CD4-positive, alpha-beta memory T cell (primary cell): Measurements from ENCODE around the gene CYP26B1. TPM values are rescaled to one million over a fixed set of nuclear protein-coding genes. Genes with fewer than 3 reads are reported as not detected.

Experiments used
- CTCF ChIA-PET: fragments of 350-600 bp; sonication (Branson Sonifier 250); formaldehyde crosslinking; loops from one replicate; lab custom pipeline; 2021; ENCODE audit warnings: inconsistent platforms; ENCODE audit not compliant: partially characterized antibody; lab: Charles Lee
- POLR2A ChIA-PET: fragments of 350-600 bp; sonication (Branson Sonifier 250); formaldehyde crosslinking; loops from one replicate; lab custom pipeline; 2021; ENCODE audit not compliant: partially characterized antibody; lab: Charles Lee
- DNase-seq, 5 donors: peaks; one replicate each; pipeline versions ENCODE4 v3.0.0 to v3.0.0-alpha.2; 2020 to 2022; ENCODE audit warnings: mixed read lengths in 1 of 5
- H3K27ac ChIP-seq: one replicate; pipeline ENCODE4 v1.7.0; 2013; ENCODE audit warnings: low read depth, low read length
- H3K27me3 ChIP-seq: 2 replicates; pipeline ENCODE4 v1.7.0; 2013; ENCODE audit warnings: mild to moderate bottlenecking, low read length, moderate library complexity; ENCODE audit not compliant: insufficient read depth
- H3K36me3 ChIP-seq: 2 replicates; pipeline ENCODE4 v1.7.0; 2013; ENCODE audit warnings: mild to moderate bottlenecking, low read length, moderate library complexity; ENCODE audit not compliant: insufficient read depth
- H3K4me1 ChIP-seq: 2 replicates; pipeline ENCODE4 v1.7.0; 2013; ENCODE audit warnings: mild to moderate bottlenecking, low read length, moderate library complexity; ENCODE audit not compliant: insufficient read depth
- H3K4me3 ChIP-seq, 2 donors: one replicate each; pipeline ENCODE4 v1.7.0; 2013; ENCODE audit warnings: low read length in 2 of 2, mild to moderate bottlenecking in 1 of 2
- H3K9me3 ChIP-seq, 2 donors: one replicate each; pipeline ENCODE4 v1.7.0; 2013; ENCODE audit warnings: low read length in 2 of 2, control low read depth in 1 of 2; ENCODE audit not compliant: control insufficient read depth in 1 of 2
- H3K27ac Mint-ChIP-seq, 7 donors: one replicate each; pipeline ENCODE4 v1.8.0; 2020 to 2021; ENCODE audit warnings: mixed read lengths in 7 of 7, mild to moderate bottlenecking in 6 of 7, inconsistent platforms in 3 of 7, moderate library complexity in 3 of 7
- H3K27me3 Mint-ChIP-seq, 2 donors: one replicate each; pipeline ENCODE4 v1.8.0; 2020 to 2021; ENCODE audit warnings: mixed read lengths in 2 of 2
- H3K36me3 Mint-ChIP-seq, 2 donors: one replicate each; pipeline ENCODE4 v1.8.0; 2020 to 2021; ENCODE audit warnings: mixed read lengths in 2 of 2, inconsistent platforms in 1 of 2, mild to moderate bottlenecking in 1 of 2
- H3K4me1 Mint-ChIP-seq, 4 donors: one replicate each; pipeline ENCODE4 v1.8.0; 2020 to 2021; ENCODE audit warnings: mixed read lengths in 4 of 4, mild to moderate bottlenecking in 1 of 4
- H3K4me3 Mint-ChIP-seq, 8 donors: one replicate each; pipeline ENCODE4 v1.8.0; 2020 to 2021; ENCODE audit warnings: mixed read lengths in 8 of 8, mild to moderate bottlenecking in 7 of 8, moderate library complexity in 6 of 8, inconsistent platforms in 3 of 8
- H3K9me3 Mint-ChIP-seq, 8 donors: one replicate each; pipeline ENCODE4 v1.8.0; 2020 to 2021; ENCODE audit warnings: mixed read lengths in 8 of 8, mild to moderate bottlenecking in 5 of 8, inconsistent platforms in 3 of 8, moderate library complexity in 1 of 8
- intact Hi-C: fragments of 100-400 bp; cut with micrococcal nuclease; formaldehyde crosslinking; loops from one replicate; pipeline ENCODE4 v1.15.1; 2023
- polyA plus RNA-seq, 2 donors: library from polyadenylated mRNA; unstranded; fragments of 300-500 nt; fragmentation: Illumina TruSeq; gene quantifications; one replicate each; pipeline ENCODE4 v1.2.3, GENCODE V29; 2021
- total RNA-seq, 2 experiments: library from RNA; stranded (reverse); gene quantifications; one replicate each; pipeline ENCODE4 v1.2.3, GENCODE V29; 2021

Gene CYP26B1
- total and polyA plus RNA-seq, 4 experiments from 2014 or later: not detected

DNA sequence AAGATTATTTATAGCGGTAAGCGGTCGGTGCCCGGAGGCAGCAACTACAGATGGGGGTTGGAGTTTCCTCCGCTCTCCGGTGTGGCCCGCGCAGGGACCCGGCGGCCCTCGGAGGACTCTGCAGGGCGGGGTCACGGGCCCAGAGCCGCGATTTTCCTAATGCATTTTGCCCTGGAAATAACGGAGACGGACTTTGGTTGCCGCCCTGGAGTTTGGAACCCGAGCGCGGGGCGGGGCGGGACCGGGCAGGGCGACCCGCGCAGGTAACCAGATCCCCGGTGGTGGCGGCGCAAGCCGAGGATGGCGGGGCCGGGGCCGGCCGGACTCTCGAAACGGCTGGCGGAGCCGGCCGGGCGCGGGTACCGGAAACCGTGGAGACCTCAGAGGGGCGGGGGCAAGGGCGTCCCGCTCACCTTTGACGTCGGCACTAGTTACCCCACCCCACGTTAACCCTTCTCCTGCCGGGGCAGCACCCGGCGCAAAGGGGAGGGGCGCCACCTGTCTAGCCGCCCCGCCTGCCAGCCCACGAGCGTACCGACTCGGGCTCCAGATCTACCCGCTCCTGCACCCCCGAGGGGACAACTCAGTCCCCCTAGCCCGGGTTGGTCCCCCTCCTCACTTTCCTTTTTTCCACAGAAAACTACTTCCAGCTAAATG lies 2.9 kb downstream of the CYP26B1 start:
- H3K27me3 Mint-ChIP-seq: peaks cover 38 to 45% of the 10 kb centered on the region in 2 donors
- H3K27ac ChIP-seq: no peak overlapping the region
- no peak overlapping the region for H3K27ac Mint-ChIP-seq
- peaks cover 33% of the 10 kb centered on the region for H3K4me1 ChIP-seq
- H3K4me1 Mint-ChIP-seq: peaks cover 18 to 46% (median 33%) of the 10 kb centered on the region in 4 donors
- peak overlapping the region in 6 of 8 donors; percentile 36 to 89 (median 52) for H3K4me3 Mint-ChIP-seq
- intact Hi-C loops: no loop called here
- no peaks in the 10 kb centered on the region for H3K36me3 Mint-ChIP-seq
- H3K36me3 ChIP-seq: no peaks in the 10 kb centered on the region
- no peaks in the 10 kb centered on the region for H3K9me3 ChIP-seq
- ChIA-PET CTCF (no interaction called here), POLR2A (no interaction called here)
- H3K9me3 Mint-ChIP-seq: peaks cover 0 to 9% (median 3%) of the 10 kb centered on the region in 8 donors
- H3K27me3 ChIP-seq: peaks cover 23% of the 10 kb centered on the region
- no peak overlapping the region for H3K4me3 ChIP-seq
- no peak for DNase-seq

DNA sequence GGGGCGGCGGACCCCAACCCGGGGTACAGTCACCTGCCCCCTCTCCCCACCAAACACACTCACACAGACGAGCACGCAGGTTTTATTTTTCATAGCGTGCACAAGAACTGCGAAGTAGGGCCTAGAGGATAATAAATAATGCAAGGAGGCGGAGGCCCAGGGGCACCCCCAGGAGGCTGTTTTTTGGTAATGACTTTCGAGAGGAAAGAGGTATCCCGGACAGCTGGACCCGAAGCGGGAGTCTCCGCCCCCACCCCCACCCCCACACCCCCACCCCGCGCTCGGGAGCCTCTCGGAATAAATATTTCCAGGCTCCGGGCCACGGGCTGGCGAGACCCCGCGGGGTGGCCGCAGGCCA lies 3.4 kb downstream of the CYP26B1 start:
- Histone ChIP-seq H3K36me3 (no peaks in the 10 kb centered on the region), H3K27ac (no peak overlapping the region), H3K4me1 (peaks cover 28% of the 10 kb centered on the region), H3K9me3 (no peaks in the 10 kb centered on the region), H3K27me3 (peaks cover 18% of the 10 kb centered on the region), H3K4me3 (no peak overlapping the region)
- Mint-ChIP-seq H3K36me3 (no peaks in the 10 kb centered on the region), H3K4me3 (peak overlapping the region in 5 of 8 donors; percentile 20 to 59 (median 32)), H3K27ac (peak overlapping the region in 1 of 7 donors; percentile 73), H3K9me3 (peaks cover 0 to 9% (median 3%) of the 10 kb centered on the region in 8 donors), H3K4me1 (peaks cover 15 to 41% (median 28%) of the 10 kb centered on the region in 4 donors), H3K27me3 (peaks cover 33 to 40% of the 10 kb centered on the region in 2 donors)
- ChIA-PET CTCF (no interaction called here), POLR2A (no interaction called here)
- no peak for DNase-seq
- intact Hi-C loops: no loop called here

DNA sequence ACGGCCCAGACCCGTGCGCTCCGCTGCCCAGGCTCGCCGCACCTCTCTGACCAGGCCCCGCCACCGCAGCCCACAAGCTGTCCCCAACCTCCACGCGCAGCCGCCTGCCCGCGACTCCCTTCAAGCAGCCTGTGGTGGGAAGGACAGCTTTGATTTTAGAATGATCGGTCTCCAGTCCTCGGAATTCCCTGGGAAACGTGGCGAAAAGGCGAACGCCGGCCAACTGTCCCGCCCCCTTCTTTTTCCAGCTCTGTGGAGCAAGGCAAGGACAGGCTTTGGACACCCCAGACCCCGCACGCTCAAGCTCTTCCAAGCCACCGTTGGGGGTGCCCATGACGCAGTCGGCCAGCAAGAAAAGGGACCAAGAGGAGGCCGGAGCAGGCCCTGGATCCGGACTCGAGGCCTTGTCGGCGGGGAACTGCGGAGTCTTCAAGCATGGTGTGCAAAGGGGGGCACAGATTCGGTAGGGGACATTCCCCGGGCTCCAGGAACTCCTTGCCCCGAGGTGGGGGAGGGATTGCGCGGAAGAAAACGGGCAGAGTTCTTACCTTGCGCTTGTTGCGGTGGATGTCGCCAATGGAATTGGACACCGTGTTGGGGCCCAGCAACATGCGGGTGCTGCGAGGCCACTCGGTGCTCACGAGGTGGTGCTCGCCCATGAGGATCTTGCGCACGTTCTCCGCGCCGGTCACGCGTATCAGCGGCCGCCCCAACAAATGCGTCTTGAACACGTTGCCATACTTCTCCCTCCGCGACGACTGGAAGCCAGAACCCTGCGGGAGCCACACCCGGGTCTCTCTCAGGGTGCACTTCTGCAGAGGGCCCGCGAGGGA lies 4.0 kb downstream of the CYP26B1 start:
- H3K4me3 Mint-ChIP-seq: peak overlapping the region in 6 of 8 donors; percentile 20 to 59 (median 29)
- peaks cover 16% of the 10 kb centered on the region for H3K27me3 ChIP-seq
- intact Hi-C loops: no loop called here
- H3K4me1 Mint-ChIP-seq: peaks cover 12 to 35% (median 23%) of the 10 kb centered on the region in 4 donors
- H3K4me1 ChIP-seq: peaks cover 26% of the 10 kb centered on the region
- H3K9me3 Mint-ChIP-seq: peaks cover 0 to 9% (median 3%) of the 10 kb centered on the region in 8 donors
- H3K27ac Mint-ChIP-seq: peak overlapping the region in 1 of 7 donors; percentile 73
- H3K4me3 ChIP-seq: no peak overlapping the region
- ChIA-PET POLR2A (no interaction called here), CTCF (no interaction called here)
- H3K36me3 ChIP-seq: no peaks in the 10 kb centered on the region
- H3K27me3 Mint-ChIP-seq: peaks cover 29 to 36% of the 10 kb centered on the region in 2 donors
- no peak overlapping the region for H3K27ac ChIP-seq
- no peaks in the 10 kb centered on the region for H3K9me3 ChIP-seq
- DNase-seq: no peak
- no peaks in the 10 kb centered on the region for H3K36me3 Mint-ChIP-seq

DNA sequence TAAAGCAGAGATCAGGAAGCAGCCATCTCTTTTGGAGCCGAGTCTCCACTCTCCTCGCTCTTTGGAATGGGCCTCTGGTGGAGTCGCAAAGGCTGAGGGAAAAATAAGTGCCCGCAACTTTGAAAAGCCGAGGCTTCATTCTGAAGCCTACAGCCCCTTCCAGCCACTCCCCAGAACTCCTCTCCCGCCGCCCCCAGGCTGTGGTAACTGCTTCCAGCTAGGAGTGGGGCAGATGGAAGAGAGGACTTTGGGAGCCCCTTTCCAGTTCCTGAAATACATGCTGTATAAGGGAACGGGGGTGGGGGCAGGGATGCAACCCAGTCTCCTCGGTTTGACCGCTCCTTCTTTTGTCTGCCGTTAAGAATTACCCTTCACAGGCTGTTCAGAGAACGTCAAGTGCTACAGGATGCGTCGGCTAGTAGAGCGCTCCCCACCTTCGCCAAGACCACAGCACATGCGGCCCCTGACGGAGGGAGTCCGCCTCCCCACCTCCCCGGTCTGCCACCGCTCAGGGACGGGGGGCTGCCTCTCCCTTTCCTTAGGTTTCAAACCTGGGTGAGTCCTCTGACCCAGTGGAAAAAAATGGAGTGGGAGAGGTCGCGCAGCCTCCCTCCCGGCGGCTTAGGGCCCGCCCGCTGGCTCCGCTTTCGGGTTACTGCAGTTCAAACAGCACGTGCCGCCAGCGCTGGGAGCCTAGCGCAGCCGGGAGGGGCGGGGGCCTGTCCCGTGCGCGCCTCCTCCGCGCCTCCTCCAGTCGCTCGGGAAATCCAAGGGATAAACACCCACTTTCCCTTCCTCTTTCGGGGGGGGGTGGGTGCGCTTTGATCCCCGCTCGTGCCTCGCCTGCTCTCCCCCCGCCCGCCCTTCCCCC lies 4.9 kb downstream of the CYP26B1 start:
- peak overlapping the region in 3 of 8 donors; percentile 31 to 51 (median 38) for H3K4me3 Mint-ChIP-seq
- intact Hi-C loops: no loop called here
- H3K27me3 Mint-ChIP-seq: peaks cover 23 to 32% of the 10 kb centered on the region in 2 donors
- CTCF ChIA-PET: no interaction called here
- no peak for DNase-seq
- H3K4me1 Mint-ChIP-seq: peaks cover 7 to 28% (median 18%) of the 10 kb centered on the region in 4 donors
- H3K27ac ChIP-seq: no peak overlapping the region
- H3K4me3 ChIP-seq: no peak overlapping the region
- H3K36me3 ChIP-seq: no peaks in the 10 kb centered on the region
- H3K36me3 Mint-ChIP-seq: no peaks in the 10 kb centered on the region
- peaks cover 13% of the 10 kb centered on the region for H3K27me3 ChIP-seq
- POLR2A ChIA-PET: no interaction called here
- no peaks in the 10 kb centered on the region for H3K9me3 ChIP-seq
- H3K9me3 Mint-ChIP-seq: peaks cover 0 to 9% (median 3%) of the 10 kb centered on the region in 8 donors
- H3K27ac Mint-ChIP-seq: no peak overlapping the region
- peaks cover 21% of the 10 kb centered on the region for H3K4me1 ChIP-seq

DNA sequence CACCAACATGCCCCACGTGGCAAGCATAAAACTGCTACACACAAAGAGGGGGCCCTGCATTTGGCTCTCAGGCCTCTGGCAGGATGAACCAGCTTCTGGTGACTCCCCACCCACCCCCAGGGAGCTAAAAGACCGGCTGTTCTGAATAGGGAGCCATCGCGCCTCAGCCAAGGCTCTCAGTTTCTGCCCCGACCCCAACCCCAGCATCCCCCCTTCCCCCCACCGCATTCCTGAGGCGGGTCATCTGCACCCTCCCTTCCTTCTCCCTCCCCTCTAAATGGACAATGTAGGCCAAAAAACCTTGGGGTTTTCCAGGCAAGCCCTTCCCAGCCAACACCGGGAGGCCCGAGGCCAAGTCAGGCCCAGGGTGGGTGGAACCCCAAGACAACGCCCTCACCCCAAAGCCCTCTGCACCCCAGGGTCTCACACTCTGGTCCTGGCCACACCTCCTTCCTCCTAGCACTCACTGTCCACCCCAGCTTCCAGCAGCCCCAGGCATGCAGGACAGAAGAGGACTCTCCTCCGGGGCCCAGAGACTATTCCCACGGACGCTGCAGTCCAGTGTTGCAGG lies 5.7 kb downstream of the CYP26B1 start:
- Mint-ChIP-seq H3K36me3 (no peaks in the 10 kb centered on the region), H3K4me3 (no peak overlapping the region), H3K4me1 (peaks cover 7 to 23% (median 15%) of the 10 kb centered on the region in 4 donors), H3K9me3 (peaks cover 0 to 9% (median 3%) of the 10 kb centered on the region in 8 donors), H3K27ac (no peak overlapping the region), H3K27me3 (peaks cover 22 to 36% of the 10 kb centered on the region in 2 donors)
- H3K4me3 ChIP-seq: no peak overlapping the region
- CTCF ChIA-PET: interaction anchor here (0.6 to 2.0 kb wide), 2 partner anchors 8 to 45 kb away, joined by 3 to 4 read pairs; no protein-coding TSS in a partner anchor
- H3K9me3 ChIP-seq: no peaks in the 10 kb centered on the region
- no peaks in the 10 kb centered on the region for H3K36me3 ChIP-seq
- DNase-seq: no peak
- POLR2A ChIA-PET: no interaction called here
- intact Hi-C loops: no loop called here
- peaks cover 21% of the 10 kb centered on the region for H3K4me1 ChIP-seq
- peaks cover 13% of the 10 kb centered on the region for H3K27me3 ChIP-seq
- no peak overlapping the region for H3K27ac ChIP-seq

DNA sequence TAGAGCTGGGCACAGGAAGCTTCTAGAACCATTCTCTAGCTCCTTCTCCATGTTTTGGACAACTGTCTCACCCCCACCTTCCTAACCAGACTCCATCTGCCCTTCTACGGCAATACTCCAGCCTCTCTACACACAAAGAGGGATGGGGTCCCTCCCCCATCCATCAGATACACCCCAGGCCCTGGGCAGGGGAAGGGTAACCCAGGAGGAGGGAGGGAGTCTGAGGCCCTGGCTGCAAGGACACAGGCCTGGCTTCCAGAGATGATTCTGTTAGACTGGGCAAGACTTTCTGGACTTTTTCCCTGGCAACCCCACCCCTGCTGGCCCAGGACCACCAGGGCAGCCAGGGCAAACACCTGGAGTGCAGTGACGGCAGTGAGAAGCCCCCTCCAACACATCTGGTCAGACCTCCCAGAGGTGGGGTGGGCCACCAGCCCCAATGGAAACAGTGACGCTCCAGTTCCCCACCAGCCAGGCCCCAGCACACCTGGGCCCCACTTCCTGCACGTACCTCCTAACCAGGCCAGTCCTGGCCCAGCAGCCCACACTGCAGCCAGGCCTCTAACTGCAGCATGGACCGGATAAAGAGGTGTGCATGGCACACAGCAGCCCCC lies 6.5 kb downstream of the CYP26B1 start:
- CTCF ChIA-PET: interaction anchor here (0.6 to 2.0 kb wide), 2 partner anchors 9 to 44 kb away, joined by 3 to 4 read pairs; no protein-coding TSS in a partner anchor
- intact Hi-C loops: no loop called here
- no peak for DNase-seq

More for the DNA sequence above, 6.5 kb downstream of the CYP26B1 start:
- H3K9me3 ChIP-seq: no peaks in the 10 kb centered on the region
- POLR2A ChIA-PET: no interaction called here
- no peak overlapping the region for H3K4me3 ChIP-seq
- H3K36me3 Mint-ChIP-seq: no peaks in the 10 kb centered on the region
- H3K9me3 Mint-ChIP-seq: peaks cover 0 to 2% (median 0%) of the 10 kb centered on the region in 8 donors
- peaks cover 13% of the 10 kb centered on the region for H3K4me1 ChIP-seq
- no peak overlapping the region for H3K4me3 Mint-ChIP-seq
- H3K27ac Mint-ChIP-seq: no peak overlapping the region
- H3K36me3 ChIP-seq: no peaks in the 10 kb centered on the region
- H3K27me3 ChIP-seq: peaks cover 6% of the 10 kb centered on the region
- H3K27me3 Mint-ChIP-seq: peaks cover 16 to 28% of the 10 kb centered on the region in 2 donors
- H3K27ac ChIP-seq: no peak overlapping the region
- H3K4me1 Mint-ChIP-seq: peaks cover 2 to 15% (median 8%) of the 10 kb centered on the region in 4 donors
